Measurements from ENCODE around the gene RAB40C.

- TF ChIP-seq, protein P1, sequence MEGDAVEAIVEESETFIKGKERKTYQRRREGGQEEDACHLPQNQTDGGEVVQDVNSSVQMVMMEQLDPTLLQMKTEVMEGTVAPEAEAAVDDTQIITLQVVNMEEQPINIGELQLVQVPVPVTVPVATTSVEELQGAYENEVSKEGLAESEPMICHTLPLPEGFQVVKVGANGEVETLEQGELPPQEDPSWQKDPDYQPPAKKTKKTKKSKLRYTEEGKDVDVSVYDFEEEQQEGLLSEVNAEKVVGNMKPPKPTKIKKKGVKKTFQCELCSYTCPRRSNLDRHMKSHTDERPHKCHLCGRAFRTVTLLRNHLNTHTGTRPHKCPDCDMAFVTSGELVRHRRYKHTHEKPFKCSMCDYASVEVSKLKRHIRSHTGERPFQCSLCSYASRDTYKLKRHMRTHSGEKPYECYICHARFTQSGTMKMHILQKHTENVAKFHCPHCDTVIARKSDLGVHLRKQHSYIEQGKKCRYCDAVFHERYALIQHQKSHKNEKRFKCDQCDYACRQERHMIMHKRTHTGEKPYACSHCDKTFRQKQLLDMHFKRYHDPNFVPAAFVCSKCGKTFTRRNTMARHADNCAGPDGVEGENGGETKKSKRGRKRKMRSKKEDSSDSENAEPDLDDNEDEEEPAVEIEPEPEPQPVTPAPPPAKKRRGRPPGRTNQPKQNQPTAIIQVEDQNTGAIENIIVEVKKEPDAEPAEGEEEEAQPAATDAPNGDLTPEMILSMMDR (IDR thresholded peaks at IDR 0.05) = no peak
- no peak for TF ChIP-seq POLR2A (IDR thresholded peaks at IDR 0.05)
- TF ChIP-seq EP300 (IDR thresholded peaks at IDR 0.05) = no peak
- no peak for TF ChIP-seq POLR2AphosphoS5 (IDR thresholded peaks at IDR 0.05)
Measured at GRCh38 chr16:625977-626765, 36.3 kb downstream of the RAB40C start.
